HEK293 (cell line): ENCODE measurements around the gene NEK7.

Experiments used
- CTCF ChIA-PET: fragments of 350-600 bp; formaldehyde crosslinking; extraction: SDS; loops from one replicate; lab custom pipeline; 2021; ENCODE audit warnings: antibody characterized with exemption; lab: Yijun Ruan, JAX
- POLR2A ChIA-PET: fragments of 300-600 bp; formaldehyde crosslinking; extraction: SDS; loops from one replicate; lab custom pipeline; 2020; ENCODE audit warnings: antibody characterized with exemption, inconsistent platforms; lab: Yijun Ruan, JAX
- H3K27ac ChIP-seq: fragments of 200-500 bp; sonication (Bioruptor generic); 2 replicates; pipeline ENCODE4 v1.5.1; 2014; ENCODE audit warnings: low read depth, low read length, control low read depth, inconsistent platforms; ENCODE audit errors: extremely low read depth
- H3K36me3 ChIP-seq, 2 experiments: fragments of 200-500 bp in 1 of 2; sonication (Bioruptor generic) in 1 of 2; 1 replicate in 1 of 2; 2 replicates in 1 of 2; pipeline ENCODE4 v1.5.1; 2014 to 2017; ENCODE audit warnings: inconsistent platforms in 2 of 2, low read length in 2 of 2; ENCODE audit not compliant: control insufficient read depth in 2 of 2, insufficient read depth in 1 of 2
- H3K4me1 ChIP-seq: fragments of 200-500 bp; sonication (Bioruptor generic); 2 replicates; pipeline ENCODE4 v1.5.1; 2014; ENCODE audit warnings: mild to moderate bottlenecking, low read length, inconsistent platforms; ENCODE audit not compliant: control insufficient read depth, insufficient read depth
- H3K4me3 ChIP-seq: 2 replicates; pipeline ENCODE4 v1.5.1; 2011; ENCODE audit warnings: low read depth, mild to moderate bottlenecking, control low read depth, low read length, moderate library complexity
- H3K9me3 ChIP-seq: fragments of 200-500 bp; sonication (Bioruptor generic); 2 replicates; pipeline ENCODE4 v1.5.1; 2014; ENCODE audit warnings: low read depth, low read length, inconsistent platforms; ENCODE audit not compliant: control insufficient read depth, insufficient read depth
- GLIS1 ChIP-seq: fragments of 450-650 bp; formaldehyde crosslinking; IDR thresholded peaks from 2 replicates; pipeline ENCODE4 v1.5.1; 2016; ENCODE audit warnings: missing biosample characterization, missing genetic modification characterization
- INSM2 ChIP-seq: fragments of 450-650 bp; formaldehyde crosslinking; IDR thresholded peaks from 2 replicates; pipeline ENCODE4 v1.5.1; 2016; ENCODE audit warnings: missing biosample characterization, missing genetic modification characterization
- KLF17 ChIP-seq: fragments of 450-650 bp; formaldehyde crosslinking; IDR thresholded peaks from 2 replicates; pipeline ENCODE4 v1.5.1; 2016; ENCODE audit warnings: missing biosample characterization, missing genetic modification characterization
- SCRT2 ChIP-seq: fragments of 450-650 bp; formaldehyde crosslinking; IDR thresholded peaks from 2 replicates; pipeline ENCODE4 v1.5.1; 2016; ENCODE audit warnings: missing biosample characterization, missing genetic modification characterization
- SP7 ChIP-seq: fragments of 450-650 bp; formaldehyde crosslinking; IDR thresholded peaks from 2 replicates; pipeline ENCODE4 v1.5.1; 2016; ENCODE audit warnings: missing biosample characterization, missing genetic modification characterization
- TRIM28 ChIP-seq: IDR thresholded peaks from 2 replicates; pipeline ENCODE4 v1.6.1; 2011; ENCODE audit warnings: low read length, control low read depth, borderline replicate concordance
- ZBTB21 ChIP-seq: fragments of 450-650 bp; formaldehyde crosslinking; IDR thresholded peaks from 2 replicates; pipeline ENCODE4 v1.5.1; 2017; ENCODE audit warnings: missing biosample characterization, missing genetic modification characterization
- ZNF169 ChIP-seq: fragments of 450-650 bp; formaldehyde crosslinking; IDR thresholded peaks from 2 replicates; pipeline ENCODE4 v1.5.1; 2016; ENCODE audit warnings: missing biosample characterization, missing genetic modification characterization
- ZNF214 ChIP-seq: fragments of 450-650 bp; formaldehyde crosslinking; IDR thresholded peaks from 2 replicates; pipeline ENCODE4 v1.5.1; 2017; ENCODE audit warnings: missing biosample characterization, mild to moderate bottlenecking, missing genetic modification characterization, borderline replicate concordance
- ZNF23 ChIP-seq: fragments of 450-650 bp; formaldehyde crosslinking; IDR thresholded peaks from 2 replicates; pipeline ENCODE4 v1.5.1; 2016; ENCODE audit warnings: missing biosample characterization, missing genetic modification characterization, borderline replicate concordance
- ZNF24 ChIP-seq: fragments of 450-650 bp; formaldehyde crosslinking; IDR thresholded peaks from 2 replicates; pipeline ENCODE4 v1.5.1; 2016; ENCODE audit warnings: missing biosample characterization, missing genetic modification characterization
- ZNF302 ChIP-seq: fragments of 450-650 bp; formaldehyde crosslinking; IDR thresholded peaks from 2 replicates; pipeline ENCODE4 v1.5.1; 2016; ENCODE audit warnings: missing biosample characterization, missing genetic modification characterization, low read depth
- ZNF48 ChIP-seq: fragments of 450-650 bp; formaldehyde crosslinking; IDR thresholded peaks from 2 replicates; pipeline ENCODE4 v1.5.1; 2016; ENCODE audit warnings: missing biosample characterization, missing genetic modification characterization
- ZNF529 ChIP-seq: fragments of 450-650 bp; formaldehyde crosslinking; IDR thresholded peaks from 2 replicates; pipeline ENCODE4 v1.5.1; 2017; ENCODE audit warnings: missing genetic modification characterization, missing biosample characterization; ENCODE audit not compliant: insufficient replicate concordance
- ZNF555 ChIP-seq: fragments of 450-650 bp; formaldehyde crosslinking; conservative IDR thresholded peaks from 2 replicates; pipeline ENCODE4 v1.5.1; 2017; ENCODE audit warnings: missing biosample characterization, mild to moderate bottlenecking, missing genetic modification characterization, inconsistent platforms
- ZNF580 ChIP-seq: fragments of 450-650 bp; formaldehyde crosslinking; IDR thresholded peaks from 2 replicates; pipeline ENCODE4 v1.5.1; 2016; ENCODE audit warnings: missing biosample characterization, missing genetic modification characterization
- ZNF623 ChIP-seq: fragments of 450-650 bp; formaldehyde crosslinking; IDR thresholded peaks from 2 replicates; pipeline ENCODE4 v1.5.1; 2016; ENCODE audit warnings: missing biosample characterization, missing genetic modification characterization
- ZNF658 ChIP-seq: fragments of 450-650 bp; formaldehyde crosslinking; IDR thresholded peaks from 2 replicates; pipeline ENCODE4; 2016; ENCODE audit warnings: missing biosample characterization, missing genetic modification characterization
- ZNF660 ChIP-seq: fragments of 450-650 bp; IDR thresholded peaks from 2 replicates; pipeline ENCODE4 v1.5.1; 2018; ENCODE audit warnings: missing biosample characterization, mild to moderate bottlenecking, missing genetic modification characterization
- ZNF664 ChIP-seq: fragments of 450-650 bp; formaldehyde crosslinking; IDR thresholded peaks from 2 replicates; pipeline ENCODE4 v1.5.1; 2016; ENCODE audit warnings: missing biosample characterization, missing genetic modification characterization
- ZNF791 ChIP-seq: fragments of 450-650 bp; formaldehyde crosslinking; IDR thresholded peaks from 2 replicates; pipeline ENCODE4 v1.5.1; 2016; ENCODE audit warnings: missing biosample characterization, missing genetic modification characterization
- ZSCAN30 ChIP-seq: fragments of 450-650 bp; IDR thresholded peaks from 2 replicates; pipeline ENCODE4 v1.5.1; 2018; ENCODE audit warnings: missing biosample characterization, mild to moderate bottlenecking, missing genetic modification characterization, moderate library complexity
- TF ChIP-seq, protein P1 (sequence below): fragments of 450-650 bp; formaldehyde crosslinking; IDR thresholded peaks from 2 replicates; pipeline ENCODE4 v1.5.1; 2016; ENCODE audit warnings: missing biosample characterization, missing genetic modification characterization, borderline replicate concordance
- TF ChIP-seq, protein P2 (sequence below): fragments of 450-650 bp; formaldehyde crosslinking; IDR thresholded peaks from 2 replicates; pipeline ENCODE4 v1.5.1; 2017; ENCODE audit warnings: missing biosample characterization, missing genetic modification characterization
- TF ChIP-seq, protein P3 (sequence below): fragments of 450-650 bp; formaldehyde crosslinking; IDR thresholded peaks from 2 replicates; pipeline ENCODE4 v1.5.1; 2017; ENCODE audit warnings: missing biosample characterization, missing genetic modification characterization
- TF ChIP-seq, protein P4 (sequence below): fragments of 450-650 bp; IDR thresholded peaks from 2 replicates; pipeline ENCODE4 v1.5.1; 2018; ENCODE audit warnings: missing biosample characterization, mild to moderate bottlenecking, missing genetic modification characterization

NEK7 gene

GRCh38 chr1:198287916-198288315 lies 131.1 kb downstream of the NEK7 start (continued):
- no peak for TF ChIP-seq INSM2 (tag by site-specific recombination)
- no peak for TF ChIP-seq ZNF623 (tag by site-specific recombination)
- TF ChIP-seq ZNF555 (tag by site-specific recombination) = no peak
- no peak for TF ChIP-seq TRIM28
- TF ChIP-seq, protein P1, sequence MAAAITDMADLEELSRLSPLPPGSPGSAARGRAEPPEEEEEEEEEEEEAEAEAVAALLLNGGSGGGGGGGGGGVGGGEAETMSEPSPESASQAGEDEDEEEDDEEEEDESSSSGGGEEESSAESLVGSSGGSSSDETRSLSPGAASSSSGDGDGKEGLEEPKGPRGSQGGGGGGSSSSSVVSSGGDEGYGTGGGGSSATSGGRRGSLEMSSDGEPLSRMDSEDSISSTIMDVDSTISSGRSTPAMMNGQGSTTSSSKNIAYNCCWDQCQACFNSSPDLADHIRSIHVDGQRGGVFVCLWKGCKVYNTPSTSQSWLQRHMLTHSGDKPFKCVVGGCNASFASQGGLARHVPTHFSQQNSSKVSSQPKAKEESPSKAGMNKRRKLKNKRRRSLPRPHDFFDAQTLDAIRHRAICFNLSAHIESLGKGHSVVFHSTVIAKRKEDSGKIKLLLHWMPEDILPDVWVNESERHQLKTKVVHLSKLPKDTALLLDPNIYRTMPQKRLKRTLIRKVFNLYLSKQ (tag by site-specific recombination) = no peak
- TF ChIP-seq ZNF48 = no peak
- TF ChIP-seq, all 188 proteins: peak for 0

- ChIA-PET CTCF (no interaction called here), POLR2A (no interaction called here)
- H3K4me3 ChIP-seq = no peak overlapping the region
- H3K36me3 ChIP-seq = no peaks in the 10 kb centered on the region
- TF ChIP-seq ZNF664 (tag by site-specific recombination) (peak; percentile 55; the same call in 1 of the 2 replicates), ZNF214 (tag by site-specific recombination) (no peak)
- no peaks in the 10 kb centered on the region for H3K9me3 ChIP-seq
- no peak overlapping the region for H3K27ac ChIP-seq
- no peaks in the 10 kb centered on the region for H3K4me1 ChIP-seq
Measured at GRCh38 chr1:198290089-198290683, 133.4 kb downstream of the NEK7 start.

DNA sequence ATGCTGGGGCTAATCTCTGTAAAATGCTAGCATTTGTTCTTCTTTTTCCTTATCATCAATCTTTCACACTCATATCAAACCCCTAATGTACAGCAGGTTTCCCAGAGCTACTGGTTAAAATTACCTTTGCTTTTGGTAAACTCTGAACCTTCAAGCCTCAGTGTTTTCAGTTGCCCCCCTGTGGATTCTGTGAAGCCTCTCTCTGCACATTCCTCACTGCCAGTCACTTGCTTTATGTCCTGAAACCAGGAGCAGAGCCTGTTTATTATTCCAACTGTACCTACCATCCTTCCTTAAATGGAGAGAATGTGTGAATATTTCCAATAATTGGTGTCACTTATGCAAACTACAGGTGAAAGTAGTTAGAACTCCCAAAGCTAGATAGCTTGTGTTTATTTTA lies 134.2 kb downstream of the NEK7 start:
- H3K9me3 ChIP-seq = no peaks in the 10 kb centered on the region
- H3K27ac ChIP-seq = no peak overlapping the region
- TF ChIP-seq ZNF580 (tag by site-specific recombination) = no peak
- TF ChIP-seq ZNF791 (tag by site-specific recombination) = no peak
- TF ChIP-seq ZNF169 (tag by site-specific recombination) = no peak
- TF ChIP-seq ZSCAN30 (tag by site-specific recombination) = no peak
- TF ChIP-seq ZNF660 = no peak
- TF ChIP-seq, protein P2, sequence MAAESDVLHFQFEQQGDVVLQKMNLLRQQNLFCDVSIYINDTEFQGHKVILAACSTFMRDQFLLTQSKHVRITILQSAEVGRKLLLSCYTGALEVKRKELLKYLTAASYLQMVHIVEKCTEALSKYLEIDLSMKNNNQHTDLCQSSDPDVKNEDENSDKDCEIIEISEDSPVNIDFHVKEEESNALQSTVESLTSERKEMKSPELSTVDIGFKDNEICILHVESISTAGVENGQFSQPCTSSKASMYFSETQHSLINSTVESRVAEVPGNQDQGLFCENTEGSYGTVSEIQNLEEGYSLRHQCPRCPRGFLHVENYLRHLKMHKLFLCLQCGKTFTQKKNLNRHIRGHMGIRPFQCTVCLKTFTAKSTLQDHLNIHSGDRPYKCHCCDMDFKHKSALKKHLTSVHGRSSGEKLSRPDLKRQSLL = no peak
- no peak for TF ChIP-seq ZNF23 (tag by site-specific recombination)
- TF ChIP-seq ZNF302 = no peak
- TF ChIP-seq, protein P3, sequence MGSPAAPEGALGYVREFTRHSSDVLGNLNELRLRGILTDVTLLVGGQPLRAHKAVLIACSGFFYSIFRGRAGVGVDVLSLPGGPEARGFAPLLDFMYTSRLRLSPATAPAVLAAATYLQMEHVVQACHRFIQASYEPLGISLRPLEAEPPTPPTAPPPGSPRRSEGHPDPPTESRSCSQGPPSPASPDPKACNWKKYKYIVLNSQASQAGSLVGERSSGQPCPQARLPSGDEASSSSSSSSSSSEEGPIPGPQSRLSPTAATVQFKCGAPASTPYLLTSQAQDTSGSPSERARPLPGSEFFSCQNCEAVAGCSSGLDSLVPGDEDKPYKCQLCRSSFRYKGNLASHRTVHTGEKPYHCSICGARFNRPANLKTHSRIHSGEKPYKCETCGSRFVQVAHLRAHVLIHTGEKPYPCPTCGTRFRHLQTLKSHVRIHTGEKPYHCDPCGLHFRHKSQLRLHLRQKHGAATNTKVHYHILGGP (tag by site-specific recombination) = no peak
- TF ChIP-seq ZNF529 = no peak
- no peak for TF ChIP-seq ZNF24
- TF ChIP-seq, protein P4, sequence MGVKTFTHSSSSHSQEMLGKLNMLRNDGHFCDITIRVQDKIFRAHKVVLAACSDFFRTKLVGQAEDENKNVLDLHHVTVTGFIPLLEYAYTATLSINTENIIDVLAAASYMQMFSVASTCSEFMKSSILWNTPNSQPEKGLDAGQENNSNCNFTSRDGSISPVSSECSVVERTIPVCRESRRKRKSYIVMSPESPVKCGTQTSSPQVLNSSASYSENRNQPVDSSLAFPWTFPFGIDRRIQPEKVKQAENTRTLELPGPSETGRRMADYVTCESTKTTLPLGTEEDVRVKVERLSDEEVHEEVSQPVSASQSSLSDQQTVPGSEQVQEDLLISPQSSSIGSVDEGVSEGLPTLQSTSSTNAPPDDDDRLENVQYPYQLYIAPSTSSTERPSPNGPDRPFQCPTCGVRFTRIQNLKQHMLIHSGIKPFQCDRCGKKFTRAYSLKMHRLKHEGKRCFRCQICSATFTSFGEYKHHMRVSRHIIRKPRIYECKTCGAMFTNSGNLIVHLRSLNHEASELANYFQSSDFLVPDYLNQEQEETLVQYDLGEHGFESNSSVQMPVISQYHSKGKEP (tag by site-specific recombination) = no peak
- TF ChIP-seq KLF17 (tag by site-specific recombination) = no peak
- TF ChIP-seq SCRT2 = no peak
- TF ChIP-seq ZBTB21 = no peak
- TF ChIP-seq SP7 (tag by site-specific recombination) = no peak
- no peak for TF ChIP-seq GLIS1
- TF ChIP-seq ZNF658 (tag by site-specific recombination) = no peak
- H3K4me3 ChIP-seq = no peak overlapping the region
- ChIA-PET POLR2A (no interaction called here), CTCF (interaction anchor here (0.5 to 0.7 kb wide), 3 partner anchors 22 to 69 kb away, joined by 3 to 4 read pairs (median 3); no protein-coding TSS in a partner anchor)
- H3K36me3 ChIP-seq = peaks cover 0 to 2% of the 10 kb centered on the region in 2 experiments; a peak in 1 of 3 replicates
- no peaks in the 10 kb centered on the region for H3K4me1 ChIP-seq
